RWPE2 (cell line): Measurements from ENCODE around the gene MFNG.

Experiments
- ATAC-seq: fragments of 200-7000 bp; cut with Tn5 transposase; 3 replicates; pipeline ENCODE4 v1.9.1; 2021; ENCODE audit warnings: low read depth
- DNase-seq: peaks from one replicate; pipeline ENCODE4 v3.0.0-alpha.2; 2020; ENCODE audit warnings: low spot score
- H3K27ac ChIP-seq: fragments of 450-650 bp; 2 replicates; pipeline ENCODE4 v1.5.1; 2017; ENCODE audit warnings: mild to moderate bottlenecking; ENCODE audit not compliant: poor library complexity, severe bottlenecking
- H3K27me3 ChIP-seq: fragments of 250-450 bp; sonication (Bioruptor Pico); 2 replicates; pipeline ENCODE4 v1.5.1; 2021; ENCODE audit warnings: mild to moderate bottlenecking, moderate library complexity; ENCODE audit not compliant: insufficient read depth, poor library complexity, severe bottlenecking
- H3K36me3 ChIP-seq: fragments of 250-450 bp; sonication (Bioruptor Pico); 2 replicates; pipeline ENCODE4 v1.5.1; 2020; ENCODE audit warnings: low read depth, mild to moderate bottlenecking, moderate library complexity
- H3K4me1 ChIP-seq: fragments of 250-450 bp; sonication (Bioruptor Pico); 2 replicates; pipeline ENCODE4 v1.5.1; 2021; ENCODE audit warnings: mild to moderate bottlenecking, moderate library complexity; ENCODE audit not compliant: insufficient read depth, poor library complexity, severe bottlenecking
- H3K4me3 ChIP-seq: fragments of 250-450 bp; sonication (Bioruptor Pico); 2 replicates; pipeline ENCODE4 v1.5.1; 2021; ENCODE audit warnings: mild to moderate bottlenecking, moderate library complexity; ENCODE audit not compliant: severe bottlenecking
- H3K9me3 ChIP-seq: fragments of 250-450 bp; sonication (Bioruptor Pico); 2 replicates; pipeline ENCODE4 v1.5.1; 2021; ENCODE audit warnings: mild to moderate bottlenecking, moderate library complexity; ENCODE audit not compliant: severe bottlenecking
- TF ChIP-seq, protein P1 (sequence below): fragments of 450-650 bp; IDR thresholded peaks from one replicate; pipeline ENCODE4 v1.5.1; 2017; ENCODE audit warnings: mild to moderate bottlenecking, moderate library complexity; ENCODE audit not compliant: poor library complexity, severe bottlenecking

MFNG gene

GRCh38 chr22:37443086-37443485, 43.1 kb downstream of the MFNG start:
- no peaks in the 10 kb centered on the region for H3K27me3 ChIP-seq
- ATAC-seq (no peak), DNase-seq (no peak)
- H3K27ac ChIP-seq, result no peak overlapping the region
- no peaks in the 10 kb centered on the region for H3K4me1 ChIP-seq
- TF ChIP-seq, protein P1, sequence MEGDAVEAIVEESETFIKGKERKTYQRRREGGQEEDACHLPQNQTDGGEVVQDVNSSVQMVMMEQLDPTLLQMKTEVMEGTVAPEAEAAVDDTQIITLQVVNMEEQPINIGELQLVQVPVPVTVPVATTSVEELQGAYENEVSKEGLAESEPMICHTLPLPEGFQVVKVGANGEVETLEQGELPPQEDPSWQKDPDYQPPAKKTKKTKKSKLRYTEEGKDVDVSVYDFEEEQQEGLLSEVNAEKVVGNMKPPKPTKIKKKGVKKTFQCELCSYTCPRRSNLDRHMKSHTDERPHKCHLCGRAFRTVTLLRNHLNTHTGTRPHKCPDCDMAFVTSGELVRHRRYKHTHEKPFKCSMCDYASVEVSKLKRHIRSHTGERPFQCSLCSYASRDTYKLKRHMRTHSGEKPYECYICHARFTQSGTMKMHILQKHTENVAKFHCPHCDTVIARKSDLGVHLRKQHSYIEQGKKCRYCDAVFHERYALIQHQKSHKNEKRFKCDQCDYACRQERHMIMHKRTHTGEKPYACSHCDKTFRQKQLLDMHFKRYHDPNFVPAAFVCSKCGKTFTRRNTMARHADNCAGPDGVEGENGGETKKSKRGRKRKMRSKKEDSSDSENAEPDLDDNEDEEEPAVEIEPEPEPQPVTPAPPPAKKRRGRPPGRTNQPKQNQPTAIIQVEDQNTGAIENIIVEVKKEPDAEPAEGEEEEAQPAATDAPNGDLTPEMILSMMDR, result no peak
- H3K9me3 ChIP-seq, result no peaks in the 10 kb centered on the region
- no peak overlapping the region for H3K4me3 ChIP-seq
- no peaks in the 10 kb centered on the region for H3K36me3 ChIP-seq

DNA sequence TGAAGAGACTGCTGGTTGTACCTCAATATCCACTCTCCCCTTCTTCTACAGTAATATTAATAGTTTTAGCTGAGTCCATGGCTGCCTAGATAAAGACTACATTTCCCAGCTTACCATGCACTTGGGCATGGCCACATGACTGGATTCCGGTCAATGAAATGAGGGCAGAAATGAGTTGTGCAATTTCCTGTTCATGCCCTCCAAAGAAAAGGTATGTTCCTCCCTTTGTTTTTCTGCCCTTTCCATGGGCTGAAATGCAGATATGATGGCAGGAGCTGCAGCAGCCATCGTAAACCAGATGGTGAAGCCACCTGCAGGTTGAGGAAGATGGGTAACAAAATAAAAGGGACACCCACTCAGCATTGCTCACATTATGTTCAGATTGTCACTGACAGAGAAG, 43.6 kb downstream of the MFNG start:
- ATAC-seq (peak; percentile 60), DNase-seq (no peak)
- Histone ChIP-seq H3K36me3 (no peaks in the 10 kb centered on the region), H3K27me3 (no peaks in the 10 kb centered on the region), H3K9me3 (no peaks in the 10 kb centered on the region), H3K27ac (no peak overlapping the region), H3K4me3 (no peak overlapping the region), H3K4me1 (no peaks in the 10 kb centered on the region)
- TF ChIP-seq, protein P1, result no peak

- DNase-seq (no peak), ATAC-seq (no peak)
- H3K36me3 ChIP-seq, result no peaks in the 10 kb centered on the region
- H3K27me3 ChIP-seq, result no peaks in the 10 kb centered on the region
- TF ChIP-seq, protein P1, result no peak
- H3K4me3 ChIP-seq, result no peak overlapping the region
- no peak overlapping the region for H3K27ac ChIP-seq
- no peaks in the 10 kb centered on the region for H3K9me3 ChIP-seq
- H3K4me1 ChIP-seq, result no peaks in the 10 kb centered on the region
Observed at GRCh38 chr22:37442135-37442534, 44.0 kb downstream of the MFNG start.

DNA sequence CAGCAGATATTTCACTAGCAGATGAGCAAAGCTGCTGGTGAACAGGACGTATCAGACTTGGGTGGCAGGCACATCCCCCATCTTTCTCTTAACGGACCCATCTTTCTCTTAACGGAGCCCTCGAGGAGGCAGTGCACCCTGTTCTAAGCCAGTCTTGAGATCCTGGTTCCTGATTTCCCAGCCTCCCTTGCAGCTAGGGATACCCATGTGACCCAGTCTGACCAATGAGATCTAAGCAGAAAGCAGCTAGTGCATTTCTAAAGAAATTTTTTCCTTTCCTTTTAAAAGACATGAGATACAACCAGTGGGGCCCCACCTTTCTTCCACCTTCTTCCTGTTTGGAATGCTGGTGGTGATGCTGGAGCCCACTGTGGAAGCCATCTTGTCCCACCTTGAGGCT, 45.3 kb downstream of the MFNG start:
- H3K4me1 ChIP-seq, result no peaks in the 10 kb centered on the region
- H3K27ac ChIP-seq, result no peak overlapping the region
- DNase-seq, result no peak
- no peak for ATAC-seq
- TF ChIP-seq, protein P1, result no peak
- no peaks in the 10 kb centered on the region for H3K9me3 ChIP-seq
- no peak overlapping the region for H3K4me3 ChIP-seq
- H3K36me3 ChIP-seq, result no peaks in the 10 kb centered on the region
- H3K27me3 ChIP-seq, result no peaks in the 10 kb centered on the region

GRCh38 chr22:37439347-37439746, 46.8 kb downstream of the MFNG start:
- TF ChIP-seq, protein P1, result no peak
- Histone ChIP-seq H3K4me1 (no peaks in the 10 kb centered on the region), H3K36me3 (no peaks in the 10 kb centered on the region), H3K27me3 (no peaks in the 10 kb centered on the region), H3K27ac (no peak overlapping the region), H3K4me3 (no peak overlapping the region), H3K9me3 (no peaks in the 10 kb centered on the region)
- DNase-seq, result no peak
- no peak for ATAC-seq
